IMR-90 (cell line): ENCODE data around the gene LRRTM4. TPM values are rescaled to one million over a fixed set of nuclear protein-coding genes. Genes with fewer than 3 reads are reported as not detected.

Source experiments
- ATAC-seq: fragments of 200-7000 bp; cut with Tn5 transposase; 2 replicates; pipeline ENCODE4 v1.9.1; 2020; ENCODE audit warnings: low read depth, mild to moderate bottlenecking, moderate library complexity
- BruUV-seq: library from RNA; stranded (reverse); fragments of 400-500 nt; replicated peaks from 2 replicates; lab custom pipeline; 2021; lab: Mats Ljungman, UMichigan
- CTCF ChIA-PET: fragments of 300-600 bp; formaldehyde crosslinking; extraction: SDS; loops from one replicate; lab custom pipeline; 2021; ENCODE audit warnings: antibody characterized with exemption; lab: Yijun Ruan, JAX
- POLR2A ChIA-PET: fragments of 300-600 bp; sonication (Branson Sonifier 250); formaldehyde crosslinking; loops from one replicate; lab custom pipeline; 2022; ENCODE audit warnings: antibody characterized with exemption; ENCODE audit not compliant: unreplicated experiment; lab: Charles Lee
- DNase-seq: peaks from one replicate; pipeline ENCODE4 v3.0.0; 2013
- H2AFZ ChIP-seq: replicated peaks from 2 replicates; pipeline ENCODE3; 2013; ENCODE audit warnings: low read length, mild to moderate bottlenecking; ENCODE audit not compliant: poor library complexity
- H2AK5ac ChIP-seq: 2 replicates; pipeline ENCODE4 v1.6.1; 2013; ENCODE audit warnings: low read depth, low read length, inconsistent platforms
- H2AK9ac ChIP-seq: replicated peaks from 2 replicates; pipeline ENCODE3; 2013; ENCODE audit warnings: mild to moderate bottlenecking, low read depth, low read length, moderate library complexity; ENCODE audit not compliant: poor library complexity
- H2BK120ac ChIP-seq: 2 replicates; pipeline ENCODE4 v1.6.1; 2013; ENCODE audit warnings: low read depth, low read length, inconsistent platforms
- H2BK15ac ChIP-seq: 3 replicates; pipeline ENCODE4 v1.6.1; 2013; ENCODE audit warnings: low read depth, low read length, inconsistent platforms
- H2BK20ac ChIP-seq: 2 replicates; pipeline ENCODE4 v1.6.1; 2013; ENCODE audit warnings: low read depth, mild to moderate bottlenecking, inconsistent platforms, low read length, moderate library complexity
- H2BK5ac ChIP-seq: 2 replicates; pipeline ENCODE4 v1.6.1; 2013; ENCODE audit warnings: mild to moderate bottlenecking, low read depth, low read length, inconsistent platforms; ENCODE audit not compliant: poor library complexity, severe bottlenecking
- H3K14ac ChIP-seq: replicated peaks from 2 replicates; pipeline ENCODE4 v1.6.1; 2013; ENCODE audit warnings: low read depth, low read length, inconsistent platforms
- H3K18ac ChIP-seq: 2 replicates; pipeline ENCODE4 v1.6.1; 2013; ENCODE audit warnings: low read depth, low read length, control low read depth
- H3K23ac ChIP-seq: 2 replicates; pipeline ENCODE4 v1.6.1; 2013; ENCODE audit warnings: low read depth, low read length, inconsistent platforms
- H3K27ac ChIP-seq: 2 replicates; pipeline ENCODE4 v1.5.1; 2013; ENCODE audit warnings: mild to moderate bottlenecking, control low read depth, low read length; ENCODE audit not compliant: insufficient read depth
- H3K27me3 ChIP-seq: 2 replicates; pipeline ENCODE4 v1.6.1; 2013; ENCODE audit warnings: low read length; ENCODE audit not compliant: control insufficient read depth, insufficient read depth
- H3K36me3 ChIP-seq: 2 replicates; pipeline ENCODE4 v1.6.1; 2013; ENCODE audit warnings: low read length, mixed read lengths; ENCODE audit not compliant: control insufficient read depth, insufficient read depth
- H3K4ac ChIP-seq: 2 replicates; pipeline ENCODE4 v1.6.1; 2013; ENCODE audit warnings: low read depth, low read length, inconsistent platforms
- H3K4me1 ChIP-seq: 2 replicates; pipeline ENCODE4 v1.6.1; 2013; ENCODE audit warnings: low read length, mixed read lengths; ENCODE audit not compliant: control insufficient read depth, insufficient read depth
- H3K4me2 ChIP-seq: 2 replicates; pipeline ENCODE4 v1.6.1; 2013; ENCODE audit warnings: low read depth, mild to moderate bottlenecking, control low read depth, low read length, moderate library complexity
- H3K4me3 ChIP-seq: 2 replicates; pipeline ENCODE4 v1.5.1; 2013; ENCODE audit warnings: low read depth, mild to moderate bottlenecking, control low read depth, low read length, moderate library complexity; ENCODE audit not compliant: insufficient read depth
- H3K56ac ChIP-seq: 2 replicates; pipeline ENCODE4 v1.6.1; 2013; ENCODE audit warnings: low read length, inconsistent platforms; ENCODE audit not compliant: insufficient read depth; ENCODE audit errors: extremely low read depth
- H3K79me1 ChIP-seq, 2 experiments: 2 replicates each; pipeline ENCODE4 v1.6.1; 2013; ENCODE audit warnings: low read length in 2 of 2, inconsistent platforms in 1 of 2, low read depth in 1 of 2
- H3K9ac ChIP-seq: 2 replicates; pipeline ENCODE4 v1.6.1; 2013; ENCODE audit warnings: low read depth, low read length, control low read depth
- H3K9me1 ChIP-seq: 2 replicates; pipeline ENCODE4 v1.6.1; 2013; ENCODE audit warnings: low read length, inconsistent platforms; ENCODE audit not compliant: insufficient read depth
- H3K9me3 ChIP-seq: 2 replicates; pipeline ENCODE4 v1.6.1; 2013; ENCODE audit warnings: low read length; ENCODE audit not compliant: control insufficient read depth, insufficient read depth
- H4K20me1 ChIP-seq: 2 replicates; pipeline ENCODE4 v1.6.1; 2013; ENCODE audit warnings: low read length, inconsistent platforms; ENCODE audit not compliant: insufficient read depth
- H4K5ac ChIP-seq: 2 replicates; pipeline ENCODE4 v1.6.1; 2013; ENCODE audit warnings: mild to moderate bottlenecking, low read depth, low read length, control low read depth
- H4K8ac ChIP-seq, 2 experiments: 2 replicates each; pipeline ENCODE4 v1.6.1; 2013; ENCODE audit warnings: low read depth in 2 of 2, low read length in 2 of 2, control low read depth in 1 of 2, inconsistent platforms in 1 of 2
- H4K91ac ChIP-seq: 2 replicates; pipeline ENCODE4 v1.6.1; 2013; ENCODE audit warnings: low read depth, low read length, inconsistent platforms; ENCODE audit not compliant: insufficient read depth
- CTCF ChIP-seq: conservative IDR thresholded peaks from 2 replicates; pipeline ENCODE4 v1.5.1; 2012; ENCODE audit warnings: mild to moderate bottlenecking, low read depth, low read length, improper control_type of control experiment
- FOS ChIP-seq: fragments of 150-350 bp; IDR thresholded peaks from 2 replicates; pipeline ENCODE4 v1.6.1; 2016; ENCODE audit warnings: low read depth, low read length
- MAFK ChIP-seq: IDR thresholded peaks from 2 replicates; pipeline ENCODE4 v1.6.1; 2012; ENCODE audit warnings: low read depth, low read length, improper control_type of control experiment
- MAZ ChIP-seq: IDR thresholded peaks from 2 replicates; pipeline ENCODE4 v1.6.1; 2012; ENCODE audit warnings: low read depth, mild to moderate bottlenecking, low read length, improper control_type of control experiment, moderate library complexity, borderline replicate concordance
- MXI1 ChIP-seq: IDR thresholded peaks from 2 replicates; pipeline ENCODE4 v1.6.1; 2012; ENCODE audit warnings: low read depth, mild to moderate bottlenecking, low read length, moderate library complexity, borderline replicate concordance
- POLR2A ChIP-seq: IDR thresholded peaks from 2 replicates; pipeline ENCODE4 v1.6.1; 2012; ENCODE audit warnings: mild to moderate bottlenecking, low read depth, low read length
- RAD21 ChIP-seq: IDR thresholded peaks from 2 replicates; pipeline ENCODE4 v1.6.1; 2012; ENCODE audit warnings: low read length, improper control_type of control experiment
- RCOR1 ChIP-seq: IDR thresholded peaks from 2 replicates; pipeline ENCODE4 v1.6.1; 2012; ENCODE audit warnings: mild to moderate bottlenecking, low read length, improper control_type of control experiment; ENCODE audit not compliant: insufficient replicate concordance
- USF2 ChIP-seq: fragments of 150-350 bp; IDR thresholded peaks from 2 replicates; pipeline ENCODE4 v1.6.1; 2017; ENCODE audit warnings: mild to moderate bottlenecking, antibody characterized with exemption, low read length, low read depth
- WGBS, 2 experiments: methylation state at CpG; one replicate each; pipeline versions ENCODE4 v1.1.5 to v1.1.7; 2013; ENCODE audit warnings: missing lambda C conversion rate in 2 of 2; ENCODE audit not compliant: insufficient read length in 1 of 2; ENCODE audit errors: extremely low coverage in 2 of 2; 5-methylcytosine and 5-hydroxymethylcytosine counted together
- dilution Hi-C: fragments of 300-500 bp; cut with HindIII; formaldehyde crosslinking; loops from one replicate; pipeline ENCODE4 v1.14.3; 2018; ENCODE audit warnings: low sequenced_read_pairs; ENCODE audit not compliant: unreplicated experiment
- in situ Hi-C: fragments of 300-500 bp; cut with MboI; formaldehyde crosslinking; loops from 3 replicates; pipeline ENCODE4 v1.14.3; 2019; ENCODE audit warnings: low sequenced_read_pairs, inconsistent platforms, mixed read lengths
- intact Hi-C: fragments of 100-400 bp; cut with micrococcal nuclease; formaldehyde crosslinking; loops from 2 replicates; pipeline ENCODE4 v1.10.0; 2022
- polyA plus RNA-seq, 3 experiments: library from polyadenylated mRNA; depleted of rRNA; stranded (reverse); fragments of >200 nt; gene quantifications; 2 replicates each; pipeline ENCODE4 v1.2.3, GENCODE V29; 2012; ENCODE audit warnings: low replicate concordance in 1 of 3
- total RNA-seq: library from RNA; depleted of rRNA; stranded (reverse); fragments of >200 nt; gene quantifications from 2 replicates; pipeline ENCODE4 v1.2.3, GENCODE V29; 2012

The LRRTM4 gene
- total and polyA plus RNA-seq, 2 of the 4 experiments (the other 2 are of a cell fraction): not detected

- CTCF ChIA-PET: no interaction called here
- intact Hi-C loops: no loop called here
- H2AK5ac ChIP-seq: no peak overlapping the region
- H3K56ac ChIP-seq: no peak overlapping the region
- H3K79me1 ChIP-seq: no peaks in the 10 kb centered on the region
- in situ Hi-C loops: no loop called here
- H3K18ac ChIP-seq: no peak overlapping the region
- H2AFZ ChIP-seq: no peak overlapping the region
- no peak overlapping the region for H2BK15ac ChIP-seq
- no TSS peak for BruUV-seq
- WGBS, 2 experiments: 6 to 100% methylated on average over 1 to 3 of the region's 6 CpGs
- no peak overlapping the region for H2BK5ac ChIP-seq
- no peak for TF ChIP-seq MAZ
- no peak for TF ChIP-seq USF2
- no peak for TF ChIP-seq CTCF
- TF ChIP-seq RAD21: no peak
- no peak for TF ChIP-seq POLR2A
- no peak for TF ChIP-seq RCOR1
- no peak for TF ChIP-seq MXI1
- no peak for TF ChIP-seq MAFK
- TF ChIP-seq FOS: no peak
- H3K4me1 ChIP-seq: no peaks in the 10 kb centered on the region
- dilution Hi-C loops: no loop called here
- POLR2A ChIA-PET: no interaction called here
- H2AK9ac ChIP-seq: no peak overlapping the region
- no peak overlapping the region for H3K14ac ChIP-seq
- no peak overlapping the region for H2BK20ac ChIP-seq
- no peaks in the 10 kb centered on the region for H3K36me3 ChIP-seq
- H2BK120ac ChIP-seq: no peak overlapping the region
- H4K5ac ChIP-seq: no peak overlapping the region
- DNase-seq (no peak), ATAC-seq (no peak)
- H3K4me2 ChIP-seq: no peak overlapping the region
- H4K91ac ChIP-seq: no peak overlapping the region
- no peak overlapping the region for H3K9ac ChIP-seq
- H3K4ac ChIP-seq: no peak overlapping the region
- H4K8ac ChIP-seq: no peak overlapping the region
- no peak overlapping the region for H3K23ac ChIP-seq
- H3K27me3 ChIP-seq: no peaks in the 10 kb centered on the region
- no peaks in the 10 kb centered on the region for H4K20me1 ChIP-seq
- no peak overlapping the region for H3K4me3 ChIP-seq
- H3K9me3 ChIP-seq: 0 out of 2 replicates have a peak, but pooled peaks cover 2% of the 10 kb centered on the region
- no peaks in the 10 kb centered on the region for H3K9me1 ChIP-seq
- no peak overlapping the region for H3K27ac ChIP-seq
Measured at GRCh38 chr2:77479395-77479794, 42.8 kb downstream of the LRRTM4 start.
